Subcutaneous adipose tissue (tissue), 4 donors: ENCODE measurements around the gene GSTO2. TPM values are rescaled to one million over a fixed set of nuclear protein-coding genes. Genes with fewer than 3 reads are reported as not detected.

Experiments used
- total RNA-seq, 4 donors: library from RNA; depleted of rRNA; stranded (reverse); fragments of >200 nt; gene quantifications; one replicate each; pipeline ENCODE4 v1.1.0, GENCODE V29; 2016
- TF ChIP-seq, protein P1 (sequence below): fragments of 450-650 bp; IDR thresholded peaks from one replicate; pipeline ENCODE4 v1.5.1; 2016; ENCODE audit warnings: low read depth, mild to moderate bottlenecking, control low read depth, antibody characterized with exemption, moderate library complexity

The GSTO2 gene
- total RNA-seq = 1 to 10 TPM in 1 of 4 donors, under 1 TPM in 1, not detected in 2; 0.82 to 1.1 TPM

- TF ChIP-seq, protein P1, sequence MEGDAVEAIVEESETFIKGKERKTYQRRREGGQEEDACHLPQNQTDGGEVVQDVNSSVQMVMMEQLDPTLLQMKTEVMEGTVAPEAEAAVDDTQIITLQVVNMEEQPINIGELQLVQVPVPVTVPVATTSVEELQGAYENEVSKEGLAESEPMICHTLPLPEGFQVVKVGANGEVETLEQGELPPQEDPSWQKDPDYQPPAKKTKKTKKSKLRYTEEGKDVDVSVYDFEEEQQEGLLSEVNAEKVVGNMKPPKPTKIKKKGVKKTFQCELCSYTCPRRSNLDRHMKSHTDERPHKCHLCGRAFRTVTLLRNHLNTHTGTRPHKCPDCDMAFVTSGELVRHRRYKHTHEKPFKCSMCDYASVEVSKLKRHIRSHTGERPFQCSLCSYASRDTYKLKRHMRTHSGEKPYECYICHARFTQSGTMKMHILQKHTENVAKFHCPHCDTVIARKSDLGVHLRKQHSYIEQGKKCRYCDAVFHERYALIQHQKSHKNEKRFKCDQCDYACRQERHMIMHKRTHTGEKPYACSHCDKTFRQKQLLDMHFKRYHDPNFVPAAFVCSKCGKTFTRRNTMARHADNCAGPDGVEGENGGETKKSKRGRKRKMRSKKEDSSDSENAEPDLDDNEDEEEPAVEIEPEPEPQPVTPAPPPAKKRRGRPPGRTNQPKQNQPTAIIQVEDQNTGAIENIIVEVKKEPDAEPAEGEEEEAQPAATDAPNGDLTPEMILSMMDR = no peak
Measured at GRCh38 chr10:104268713-104269645, at the start of gene GSTO2. TSS of gene GSTO2 (plus strand) at chr10:104269184. CDS start at chr10:104274916, 5,732 bp downstream.

- TF ChIP-seq, protein P1 = no peak
Measured at GRCh38 chr10:104220522-104220921, 48.5 kb upstream of the GSTO2 start.

GRCh38 chr10:104223304-104223703 lies 45.7 kb upstream of the GSTO2 start:
- TF ChIP-seq, protein P1 = no peak

DNA sequence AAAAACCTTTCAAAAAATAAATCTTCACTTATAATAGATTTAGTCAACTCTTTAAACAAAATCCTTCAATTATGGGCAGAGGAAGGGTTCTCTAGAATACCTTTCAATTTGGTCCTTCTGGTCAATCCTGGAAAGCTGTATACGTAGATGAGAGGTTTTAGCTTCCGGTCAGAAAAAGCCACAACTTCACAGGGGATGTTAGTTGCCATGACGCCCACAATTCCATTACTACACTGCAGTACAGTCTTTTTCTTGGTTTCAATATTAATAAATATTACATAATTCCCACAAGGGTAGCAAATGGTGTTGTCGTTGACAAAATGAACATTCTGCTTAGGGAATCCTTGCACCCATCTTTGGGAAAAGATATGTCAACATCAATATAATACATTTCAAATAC lies 38.5 kb upstream of the GSTO2 start:
- TF ChIP-seq, protein P1 = no peak

GRCh38 chr10:104231784-104232612 lies 37.0 kb upstream of the GSTO2 start, which contains the start of gene CFAP43:
TSS of gene CFAP43 (minus strand) at chr10:104232364. CDS start at chr10:104232246, 118 bp downstream.
- TF ChIP-seq, protein P1 = no peak

DNA sequence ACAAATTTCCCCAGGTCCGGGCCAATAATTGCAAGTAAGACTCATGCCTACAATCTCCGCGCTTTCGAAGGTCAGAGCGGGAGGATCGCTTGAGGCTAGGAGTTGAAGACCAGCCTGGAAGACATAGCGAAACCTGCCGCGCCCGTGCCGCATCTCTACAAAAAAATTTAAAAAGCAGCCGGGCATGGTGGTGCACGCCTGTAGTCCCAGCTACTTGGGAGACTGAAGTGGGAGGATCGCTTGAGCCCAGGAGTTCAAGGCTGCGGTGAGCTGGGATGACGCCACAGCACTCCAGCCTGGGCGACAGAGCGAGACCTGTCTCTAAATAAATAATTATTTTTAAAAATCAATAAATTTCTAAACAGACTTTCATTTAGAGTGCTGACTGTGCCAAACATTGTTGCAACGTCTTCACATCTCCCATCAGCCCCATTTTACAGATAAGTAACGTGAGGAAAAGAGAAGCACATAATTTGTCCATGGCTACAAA lies 36.3 kb upstream of the GSTO2 start:
- TF ChIP-seq, protein P1 = no peak

- TF ChIP-seq, protein P1 = no peak
Measured at GRCh38 chr10:104233817-104234216, 35.2 kb upstream of the GSTO2 start.
